IPS-18c (cell line): ENCODE measurements around the gene CFAP20DC.
"Not testable (repeated sequence)": the region's sequence is repeated elsewhere in the genome, so short reads cannot be mapped to it uniquely, and the experiment has no call there.

ENCODE experiments used
- H3K4me3 ChIP-seq: 2 replicates; pipeline ENCODE4 v1.7.0; 2013; ENCODE audit warnings: low read depth, mild to moderate bottlenecking, low read length, moderate library complexity; ENCODE audit not compliant: insufficient read depth
- H3K9me3 ChIP-seq: one replicate; pipeline ENCODE4 v1.6.1; 2013; ENCODE audit warnings: mild to moderate bottlenecking, low read length, moderate library complexity; ENCODE audit not compliant: control insufficient read depth, insufficient read depth

CFAP20DC gene

GRCh38 chr3:59050811-59051414, 1.1 kb upstream of the CFAP20DC start:
- H3K4me3 ChIP-seq, H3K9me3 ChIP-seq: not testable (repeated sequence)

GRCh38 chr3:59046839-59047238, 3.0 kb downstream of the CFAP20DC start:
- Histone ChIP-seq H3K9me3 (no peaks in the 10 kb centered on the region), H3K4me3 (no peak overlapping the region)

GRCh38 chr3:59043391-59043790, 6.4 kb downstream of the CFAP20DC start:
- H3K4me3 ChIP-seq, result no peak overlapping the region

DNA sequence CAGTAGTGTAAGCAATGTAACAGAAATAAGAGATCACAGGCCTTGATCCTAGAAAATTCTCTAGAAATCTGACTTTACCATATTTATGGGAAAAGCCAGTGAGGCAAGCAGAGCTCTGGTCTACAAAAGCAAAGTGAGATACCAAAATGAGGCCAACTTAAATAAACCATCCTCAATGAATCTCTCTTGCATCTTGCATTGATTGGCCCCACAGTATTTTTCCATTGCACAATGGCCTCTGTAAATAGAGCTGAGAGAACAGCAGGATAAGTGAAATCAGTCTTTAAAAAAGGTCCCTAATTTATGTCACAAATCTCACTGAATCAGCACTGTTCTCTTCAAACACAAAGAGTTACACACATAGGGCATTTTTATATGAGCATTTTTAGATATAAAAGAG, 8.9 kb downstream of the CFAP20DC start:
- H3K4me3 ChIP-seq, result no peak overlapping the region

More at GRCh38 chr3:59043391-59043790, 6.4 kb downstream of the CFAP20DC start:
- no peaks in the 10 kb centered on the region for H3K9me3 ChIP-seq

DNA sequence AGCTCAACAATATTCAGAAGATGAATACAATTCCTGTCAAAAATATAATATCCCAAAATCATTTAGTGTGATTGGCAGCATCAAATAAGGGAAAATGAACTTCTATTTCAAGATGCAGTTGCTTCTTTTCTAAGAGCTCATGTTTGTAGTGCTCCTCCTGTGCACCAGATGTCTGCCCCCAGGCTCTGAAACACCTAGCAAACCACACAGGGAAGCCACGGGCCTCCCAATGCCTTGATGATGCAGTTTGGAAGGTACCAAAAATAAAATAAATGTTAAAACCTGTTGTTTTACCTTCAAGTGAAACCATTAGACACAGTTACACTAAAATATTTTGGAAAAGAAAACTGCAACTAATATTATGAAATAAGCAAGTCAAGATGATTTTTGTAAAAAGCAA, 22.2 kb downstream of the CFAP20DC start:
- H3K4me3 ChIP-seq, result no peak overlapping the region
- no peaks in the 10 kb centered on the region for H3K9me3 ChIP-seq

More for the DNA sequence above, 8.9 kb downstream of the CFAP20DC start:
- H3K9me3 ChIP-seq, result no peaks in the 10 kb centered on the region

DNA sequence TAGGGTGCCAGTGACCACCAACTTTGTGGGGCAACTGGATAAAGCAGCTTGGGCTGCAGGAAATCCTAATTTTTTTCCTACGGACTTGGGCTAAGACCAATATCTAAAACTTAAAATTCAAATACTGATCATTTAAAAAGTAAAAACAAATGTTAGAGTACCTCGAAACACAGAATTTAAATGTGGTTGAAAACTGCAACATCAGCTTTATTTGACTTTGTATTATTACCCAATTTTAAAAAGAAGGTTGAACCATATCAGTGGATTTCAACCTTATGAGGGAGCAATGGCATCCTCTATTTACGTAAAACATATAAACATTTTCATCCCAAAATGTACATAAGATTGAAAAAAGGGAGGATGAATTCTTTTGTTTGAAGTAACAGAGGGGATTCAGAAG, 26.2 kb downstream of the CFAP20DC start:
- Histone ChIP-seq H3K4me3 (no peak overlapping the region), H3K9me3 (no peaks in the 10 kb centered on the region)

GRCh38 chr3:59017617-59017984, 32.2 kb downstream of the CFAP20DC start:
- H3K4me3 ChIP-seq, result no peak overlapping the region
- H3K9me3 ChIP-seq, result no peaks in the 10 kb centered on the region

GRCh38 chr3:59016930-59017616, 32.8 kb downstream of the CFAP20DC start:
- H3K4me3 ChIP-seq, result no peak overlapping the region
- H3K9me3 ChIP-seq, result no peaks in the 10 kb centered on the region

GRCh38 chr3:59013611-59014010, 36.2 kb downstream of the CFAP20DC start:
- no peak overlapping the region for H3K4me3 ChIP-seq
- no peaks in the 10 kb centered on the region for H3K9me3 ChIP-seq

DNA sequence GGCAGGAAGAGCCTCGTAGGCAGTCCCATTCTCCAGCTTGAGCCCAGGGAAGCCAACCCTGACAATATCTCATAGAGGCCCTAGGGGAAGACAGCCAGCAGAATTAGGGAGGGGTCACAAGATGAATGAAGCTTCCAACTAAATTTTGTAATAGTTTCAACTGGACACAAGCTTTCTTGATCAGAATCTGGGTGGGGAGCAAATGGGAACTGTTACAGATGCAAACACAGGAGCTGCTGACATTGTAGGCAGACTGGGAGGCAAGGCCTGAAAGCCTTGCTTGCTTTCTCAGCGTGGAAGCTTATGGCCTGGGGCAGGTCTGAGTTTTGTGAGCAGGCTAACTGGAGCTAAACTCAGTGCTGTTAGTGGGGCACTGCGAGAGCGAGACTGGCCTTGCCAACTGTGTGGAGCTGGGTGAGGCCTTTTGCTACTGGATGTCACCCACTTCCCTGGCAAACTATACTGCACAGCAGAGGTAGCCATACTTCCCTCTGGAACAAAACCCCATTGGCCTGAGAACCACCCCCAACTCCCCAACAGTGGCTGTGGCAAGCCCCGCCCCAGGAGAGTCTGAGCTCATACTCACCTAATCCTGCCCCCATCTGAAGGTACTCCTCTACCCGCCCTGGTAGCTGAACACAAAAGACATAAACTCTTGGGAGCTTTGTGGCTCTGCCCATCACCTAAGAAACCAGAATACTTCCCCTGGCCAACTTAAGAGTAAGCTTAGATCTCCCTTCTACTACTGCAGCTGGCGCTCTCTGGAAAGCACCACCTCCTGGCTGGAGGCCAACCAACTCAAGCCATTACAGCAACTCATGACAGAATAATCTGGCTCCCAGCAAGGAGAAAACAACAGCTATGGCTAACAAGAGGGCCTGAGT, 42.9 kb downstream of the CFAP20DC start:
- H3K4me3 ChIP-seq, result no peak overlapping the region
- no peaks in the 10 kb centered on the region for H3K9me3 ChIP-seq

DNA sequence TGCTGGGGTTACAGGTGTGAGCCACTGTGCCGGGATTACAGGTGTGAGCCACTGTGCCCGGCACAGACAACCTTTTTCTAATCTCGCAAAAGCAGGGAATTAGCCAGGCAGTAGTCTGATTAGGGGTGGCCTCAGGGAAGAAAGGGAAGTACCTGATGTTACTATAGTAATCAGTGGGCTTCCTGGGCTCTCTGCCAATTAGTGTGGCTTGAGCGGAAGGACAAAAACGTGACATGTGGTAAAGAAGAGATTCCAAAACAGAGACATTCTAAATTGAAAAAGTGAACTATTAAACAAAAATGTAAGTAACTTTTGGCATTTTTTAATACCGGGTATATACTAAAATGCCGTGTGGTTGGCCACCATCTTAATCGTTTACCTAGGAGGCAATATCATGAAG, 48.1 kb downstream of the CFAP20DC start:
- no peak overlapping the region for H3K4me3 ChIP-seq
- no peaks in the 10 kb centered on the region for H3K9me3 ChIP-seq

GRCh38 chr3:58999774-59000160, 50.1 kb downstream of the CFAP20DC start:
- Histone ChIP-seq H3K4me3 (no peak overlapping the region), H3K9me3 (no peaks in the 10 kb centered on the region)

GRCh38 chr3:58999134-58999773, 50.6 kb downstream of the CFAP20DC start:
- Histone ChIP-seq H3K9me3 (no peaks in the 10 kb centered on the region), H3K4me3 (no peak overlapping the region)

DNA sequence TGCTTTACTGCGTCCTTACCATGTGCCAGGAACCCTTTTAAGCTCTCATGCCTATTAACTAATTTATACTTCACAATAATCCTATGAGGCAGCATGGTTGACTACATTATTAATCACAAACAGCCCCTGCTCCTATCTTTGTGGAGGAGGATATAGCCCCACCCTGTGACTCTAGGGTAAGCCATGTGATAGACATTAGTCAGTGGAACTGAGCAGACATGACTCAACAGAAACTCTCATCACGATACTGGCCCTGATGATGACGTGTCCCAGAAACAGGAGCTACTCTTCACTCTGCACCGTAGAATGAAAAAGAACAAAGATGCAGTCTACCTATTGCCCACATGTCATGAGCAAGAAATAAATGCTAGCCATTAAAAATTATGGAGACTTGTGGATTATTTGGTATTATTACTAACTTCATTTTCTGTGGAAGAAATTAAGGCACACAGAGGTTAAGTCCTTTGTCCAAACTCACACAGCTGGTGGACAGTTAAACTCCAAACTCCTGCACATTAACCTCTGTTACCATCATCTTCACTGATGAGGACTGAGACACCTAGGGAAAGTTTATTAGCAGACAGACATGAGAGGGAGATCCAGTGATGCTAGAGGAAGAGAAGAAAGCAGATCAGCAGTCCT, 51.2 kb downstream of the CFAP20DC start:
- no peak overlapping the region for H3K4me3 ChIP-seq

DNA sequence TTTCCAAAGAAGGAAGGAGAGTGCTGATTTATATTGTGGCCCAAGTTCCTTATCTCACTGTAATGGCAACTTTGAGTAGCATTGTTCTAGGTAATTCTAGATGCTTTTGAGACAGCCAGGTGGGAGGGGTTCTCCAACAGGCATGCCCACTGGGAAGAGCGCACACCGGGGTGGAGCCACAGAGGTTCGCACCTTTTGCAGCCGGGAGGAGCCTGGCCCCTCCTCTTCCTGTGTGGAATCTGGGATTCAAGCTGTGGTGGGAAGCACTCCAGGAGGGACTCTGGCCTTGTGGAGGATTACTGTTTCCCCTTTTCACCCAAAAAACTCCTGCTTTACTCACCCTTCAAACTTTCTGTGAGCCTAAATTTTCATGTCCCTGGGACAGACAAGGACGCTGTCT, 53.1 kb downstream of the CFAP20DC start:
- H3K4me3 ChIP-seq, result no peak overlapping the region

More for the DNA sequence above, 51.2 kb downstream of the CFAP20DC start:
- no peaks in the 10 kb centered on the region for H3K9me3 ChIP-seq

DNA sequence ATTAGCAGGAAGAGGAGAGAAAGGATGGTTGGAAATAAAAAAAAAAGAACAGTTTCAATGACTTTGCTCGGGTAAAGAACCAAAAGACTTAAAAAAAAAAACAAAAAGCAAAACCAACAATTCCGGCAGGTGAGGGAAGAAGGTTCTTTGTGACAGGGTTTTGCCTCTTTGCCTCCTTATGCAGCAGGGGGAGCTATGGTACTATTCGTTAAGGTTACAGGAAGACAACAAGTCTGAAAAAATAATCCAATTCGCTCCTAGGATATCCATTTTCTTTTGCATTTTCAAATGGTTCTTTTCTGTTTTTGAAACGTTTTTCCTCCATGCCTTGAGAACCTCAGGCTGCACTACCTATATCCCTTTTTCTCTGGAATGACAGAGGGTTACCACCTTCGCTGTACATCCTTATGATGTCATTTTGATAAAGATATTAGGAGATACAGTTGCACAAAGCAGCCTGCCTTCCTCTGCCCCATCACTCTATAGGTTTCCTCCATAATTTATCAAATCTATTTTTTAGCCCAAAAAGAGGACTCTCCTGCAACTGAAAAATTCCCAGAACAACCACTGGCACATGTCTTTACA, 55.0 kb downstream of the CFAP20DC start:
- H3K9me3 ChIP-seq, result no peaks in the 10 kb centered on the region
- H3K4me3 ChIP-seq, result no peak overlapping the region

More for the DNA sequence above, 53.1 kb downstream of the CFAP20DC start:
- H3K9me3 ChIP-seq, result no peaks in the 10 kb centered on the region

DNA sequence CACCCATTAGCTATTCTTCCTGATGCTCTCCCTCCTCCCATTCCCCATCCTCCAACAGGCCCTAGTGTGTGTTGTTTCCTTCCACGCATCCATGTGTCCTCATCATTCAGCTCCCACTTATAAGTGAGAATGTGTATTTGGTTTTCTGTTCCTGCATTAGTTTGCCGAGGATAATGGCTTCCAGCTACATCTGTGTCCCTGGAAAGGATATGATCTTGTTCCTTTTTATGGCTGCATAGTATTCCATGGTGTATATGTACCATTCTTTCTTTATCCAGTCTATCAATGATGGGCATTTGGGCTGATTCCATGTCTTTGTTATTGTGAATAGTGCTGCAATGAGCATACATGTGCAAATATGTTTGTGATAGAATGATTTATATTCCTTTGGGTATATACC, 56.3 kb downstream of the CFAP20DC start:
- no peaks in the 10 kb centered on the region for H3K9me3 ChIP-seq
- no peak overlapping the region for H3K4me3 ChIP-seq
